ENCODE results near the gene FUZ.
"Not testable (repeated sequence)": the region's sequence is repeated elsewhere in the genome, so short reads cannot be mapped to it uniquely, and the experiment has no call there.

FUZ gene

GRCh38 chr19:49830766-49831165, 17.7 kb upstream of the FUZ start:
- DNase-seq (ENCODE audit: low spot score), result no peak

- no peak for DNase-seq (ENCODE audit: low spot score)
Measured at GRCh38 chr19:49829721-49830120, 16.6 kb upstream of the FUZ start.

- no peak for DNase-seq (ENCODE audit: low spot score)
Measured at GRCh38 chr19:49829200-49829599, 16.1 kb upstream of the FUZ start.

GRCh38 chr19:49827034-49827433, 13.9 kb upstream of the FUZ start:
- no peak for DNase-seq (ENCODE audit: low spot score)

- no peak for DNase-seq (ENCODE audit: low spot score)
Measured at GRCh38 chr19:49824662-49825061, 11.6 kb upstream of the FUZ start.

GRCh38 chr19:49823472-49823871, 10.4 kb upstream of the FUZ start:
- no peak for DNase-seq (ENCODE audit: low spot score)

- DNase-seq (ENCODE audit: low spot score), result no peak
Measured at GRCh38 chr19:49820125-49820524, 7.0 kb upstream of the FUZ start.

GRCh38 chr19:49819452-49820115, 6.5 kb upstream of the FUZ start:
- not testable (repeated sequence) for DNase-seq (ENCODE audit: low spot score)

- no peak for DNase-seq (ENCODE audit: low spot score)
Measured at GRCh38 chr19:49818649-49819370, 5.7 kb upstream of the FUZ start.

- peak; percentile 95 for DNase-seq (ENCODE audit: low spot score)
Measured at GRCh38 chr19:49817964-49818648, 5.0 kb upstream of the FUZ start, which contains the start of gene MED25. Gene MED25 (plus strand): TSS chr19:49818289. CDS start chr19:49818342, 53 bp downstream.

- DNase-seq (ENCODE audit: low spot score), result no peak
Measured at GRCh38 chr19:49816590-49816989, 3.5 kb upstream of the FUZ start.

- DNase-seq (ENCODE audit: low spot score), result no peak
Measured at GRCh38 chr19:49814010-49814409, 918 bp upstream of the FUZ start.

GRCh38 chr19:49812452-49812996, 568 bp downstream of the FUZ start:
- DNase-seq (ENCODE audit: low spot score), result no peak

- DNase-seq (ENCODE audit: low spot score), result no peak
Measured at GRCh38 chr19:49811328-49811727, 1.8 kb downstream of the FUZ start.

- DNase-seq (ENCODE audit: low spot score), result no peak
Measured at GRCh38 chr19:49809941-49810389, 3.1 kb downstream of the FUZ start.

GRCh38 chr19:49809160-49809940, 3.7 kb downstream of the FUZ start:
- no peak for DNase-seq (ENCODE audit: low spot score)

GRCh38 chr19:49808711-49809159, 4.4 kb downstream of the FUZ start:
- DNase-seq (ENCODE audit: low spot score), result peak; percentile 91

GRCh38 chr19:49807904-49808675, 5.0 kb downstream of the FUZ start:
- DNase-seq (ENCODE audit: low spot score), result no peak

- DNase-seq (ENCODE audit: low spot score), result no peak
Measured at GRCh38 chr19:49807058-49807903, 5.8 kb downstream of the FUZ start.

- DNase-seq (ENCODE audit: low spot score), result no peak
Measured at GRCh38 chr19:49806620-49806959, 6.5 kb downstream of the FUZ start.

Measured in left forelimb (tissue), 1 donor.